GM06990 (cell line): ENCODE measurements around the gene TBL1Y.

Source experiments
- DNase-seq: peaks from one replicate; pipeline ENCODE4 v3.0.0-alpha.2; 2011; ENCODE audit not compliant: insufficient read length; ENCODE audit errors: extremely low read depth
- H3K27me3 ChIP-seq: replicated peaks from 2 replicates; pipeline ENCODE4 v1.6.0; 2011; ENCODE audit warnings: low read length; ENCODE audit not compliant: control insufficient read depth, insufficient read depth
- H3K36me3 ChIP-seq: 2 replicates; pipeline ENCODE4 v1.5.1; 2011; ENCODE audit warnings: low read length; ENCODE audit not compliant: control insufficient read depth, insufficient read depth
- H3K4me3 ChIP-seq: replicated peaks from 2 replicates; pipeline ENCODE4 v1.5.1; 2011; ENCODE audit warnings: low read depth, mild to moderate bottlenecking, control low read depth, low read length
- CTCF ChIP-seq: IDR thresholded peaks from 2 replicates; pipeline ENCODE4 v1.5.1; 2011; ENCODE audit warnings: low read length, control low read depth, mild to moderate bottlenecking, inconsistent platforms; ENCODE audit not compliant: insufficient read depth, poor library complexity, severe bottlenecking

TBL1Y gene

GRCh38 chrY:6995987-6996386 is 85.5 kb downstream of the TBL1Y start:
- DNase-seq: no peak

GRCh38 chrY:6997503-6998066 is 87.1 kb downstream of the TBL1Y start:
- Histone ChIP-seq H3K36me3 (no peaks in the 10 kb centered on the region), H3K4me3 (no peak overlapping the region), H3K27me3 (no peaks in the 10 kb centered on the region)
- no peak for TF ChIP-seq CTCF
- no peak for DNase-seq

More at GRCh38 chrY:6995987-6996386, 85.5 kb downstream of the TBL1Y start:
- no peak overlapping the region for H3K4me3 ChIP-seq
- H3K27me3 ChIP-seq: no peaks in the 10 kb centered on the region
- TF ChIP-seq CTCF: no peak
- no peaks in the 10 kb centered on the region for H3K36me3 ChIP-seq

- DNase-seq: no peak
- no peak overlapping the region for H3K4me3 ChIP-seq
- no peaks in the 10 kb centered on the region for H3K36me3 ChIP-seq
- no peak for TF ChIP-seq CTCF
- no peaks in the 10 kb centered on the region for H3K27me3 ChIP-seq
Measured at GRCh38 chrY:6999905-7000304, 89.4 kb downstream of the TBL1Y start.

- Histone ChIP-seq H3K4me3 (no peak overlapping the region), H3K36me3 (no peaks in the 10 kb centered on the region), H3K27me3 (no peaks in the 10 kb centered on the region)
- no peak for DNase-seq
- no peak for TF ChIP-seq CTCF
Measured at GRCh38 chrY:7002581-7002980, 92.1 kb downstream of the TBL1Y start.

GRCh38 chrY:7007911-7008310 is 97.4 kb downstream of the TBL1Y start:
- no peaks in the 10 kb centered on the region for H3K36me3 ChIP-seq
- no peaks in the 10 kb centered on the region for H3K27me3 ChIP-seq
- no peak for DNase-seq
- H3K4me3 ChIP-seq: no peak overlapping the region
- no peak for TF ChIP-seq CTCF

GRCh38 chrY:7008578-7009355 is 98.3 kb downstream of the TBL1Y start:
- no peak for TF ChIP-seq CTCF
- no peak for DNase-seq
- H3K27me3 ChIP-seq: no peaks in the 10 kb centered on the region
- no peaks in the 10 kb centered on the region for H3K36me3 ChIP-seq
- H3K4me3 ChIP-seq: no peak overlapping the region
